Ramos (cell line): ENCODE data around the gene CEP19.

Experiments
- in situ Hi-C: fragments of 300-500 bp; cut with MboI; formaldehyde crosslinking; loops from one replicate; pipeline ENCODE4 v1.14.3; 2022; ENCODE audit warnings: low sequenced_read_pairs; ENCODE audit not compliant: unreplicated experiment

Gene CEP19

GRCh38 chr3:196667056-196667825, 44.8 kb downstream of the CEP19 start:
- in situ Hi-C loops: no loop called here

DNA sequence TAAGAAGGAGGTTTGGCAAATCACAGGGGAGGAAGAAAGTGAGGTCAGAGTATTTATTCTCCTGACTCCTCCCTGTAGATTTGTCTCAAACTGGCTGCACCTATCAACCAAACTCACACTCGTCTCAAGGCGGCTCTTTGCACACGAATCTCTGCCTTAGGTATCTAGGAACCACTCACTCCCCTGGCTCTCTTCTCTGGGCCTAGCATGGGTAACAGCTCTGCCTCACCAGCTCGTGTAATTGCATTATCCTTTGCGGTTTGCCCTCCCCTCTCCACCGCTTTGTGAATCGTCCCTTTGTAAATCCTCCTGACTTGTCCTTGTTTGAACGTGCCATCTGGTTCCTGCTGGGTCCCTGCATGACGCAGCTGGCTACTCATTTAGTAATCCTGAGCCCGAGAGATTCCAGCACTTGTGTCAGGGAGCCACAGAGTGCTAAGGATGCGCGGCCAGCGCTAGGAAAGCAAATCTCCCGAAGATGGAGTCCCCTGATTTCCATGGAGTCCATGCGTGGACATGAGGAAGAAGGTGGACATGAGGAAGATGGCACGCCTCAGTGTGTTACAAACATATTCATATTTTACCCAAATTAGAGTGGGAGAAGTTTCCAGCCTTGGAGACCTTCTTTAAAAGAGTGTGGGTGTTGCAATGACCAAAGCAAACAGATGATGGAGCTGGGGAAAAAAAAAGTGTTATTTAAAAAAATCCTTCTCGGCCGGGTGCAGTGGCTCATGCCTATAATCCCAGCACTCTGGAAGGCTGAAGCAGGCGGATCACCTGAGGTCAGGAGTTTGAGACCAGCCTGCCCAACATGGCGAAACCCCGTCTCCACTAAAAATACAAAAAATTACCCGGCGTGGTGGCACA, 45.8 kb downstream of the CEP19 start:
- in situ Hi-C loops: no loop called here

DNA sequence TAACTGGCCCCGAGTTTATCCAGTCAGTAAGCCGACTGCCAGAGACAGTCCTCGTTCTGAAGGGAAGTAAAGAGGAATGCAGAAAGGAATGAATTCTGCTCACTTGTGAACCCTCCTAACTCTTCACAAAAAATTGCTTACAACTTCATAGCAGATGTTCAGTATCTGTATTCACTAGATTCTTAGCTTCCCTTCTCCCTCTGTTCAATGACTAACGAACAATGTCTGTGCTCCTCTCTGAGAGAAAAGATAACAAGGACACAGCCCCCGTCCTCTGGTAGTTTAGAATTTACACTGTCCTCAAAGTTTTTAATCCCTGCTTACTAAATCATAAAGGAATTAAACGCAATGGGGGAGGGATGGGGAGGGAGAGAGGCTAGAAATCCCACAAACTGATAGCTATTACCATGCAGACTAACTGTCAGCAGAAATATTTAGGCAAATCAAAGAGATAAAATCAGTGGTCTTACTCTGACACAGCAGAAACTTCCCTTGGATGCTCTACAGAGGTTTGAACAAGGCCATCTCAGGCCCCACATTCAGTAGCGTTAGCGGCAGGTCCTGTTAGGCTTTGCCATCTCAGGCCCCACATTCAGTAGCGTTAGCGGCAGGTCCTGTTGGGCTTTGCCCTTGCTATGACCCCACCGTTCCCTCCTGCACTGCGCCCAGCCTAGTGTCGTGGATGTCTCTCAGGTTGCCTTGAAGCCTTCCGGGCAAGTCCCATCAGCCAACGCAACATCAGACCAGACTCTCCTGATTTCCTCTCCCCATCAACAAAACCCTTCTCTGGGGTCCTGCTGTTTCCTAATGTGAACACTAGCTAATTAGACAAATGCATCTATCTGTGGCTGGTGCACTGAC, 49.1 kb downstream of the CEP19 start:
- in situ Hi-C loops: no loop called here

- in situ Hi-C loops: no loop called here
Observed at GRCh38 chr3:196662033-196662432, 50.0 kb downstream of the CEP19 start.

DNA sequence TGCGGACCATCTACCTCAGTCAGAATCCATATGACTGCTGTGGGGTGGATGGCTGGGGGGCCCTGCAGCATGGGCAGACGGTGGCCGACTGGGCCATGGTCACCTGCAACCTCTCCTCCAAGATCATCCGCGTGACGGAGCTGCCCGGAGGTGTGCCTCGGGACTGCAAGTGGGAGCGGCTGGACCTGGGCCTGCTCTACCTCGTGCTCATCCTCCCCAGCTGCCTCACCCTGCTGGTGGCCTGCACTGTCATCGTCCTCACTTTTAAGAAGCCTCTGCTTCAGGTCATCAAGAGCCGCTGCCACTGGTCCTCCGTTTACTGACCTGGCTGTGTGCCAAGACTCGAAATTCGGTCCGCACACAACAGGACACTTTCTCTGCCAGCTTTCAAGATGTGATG, 50.6 kb downstream of the CEP19 start:
- in situ Hi-C loops: no loop called here

DNA sequence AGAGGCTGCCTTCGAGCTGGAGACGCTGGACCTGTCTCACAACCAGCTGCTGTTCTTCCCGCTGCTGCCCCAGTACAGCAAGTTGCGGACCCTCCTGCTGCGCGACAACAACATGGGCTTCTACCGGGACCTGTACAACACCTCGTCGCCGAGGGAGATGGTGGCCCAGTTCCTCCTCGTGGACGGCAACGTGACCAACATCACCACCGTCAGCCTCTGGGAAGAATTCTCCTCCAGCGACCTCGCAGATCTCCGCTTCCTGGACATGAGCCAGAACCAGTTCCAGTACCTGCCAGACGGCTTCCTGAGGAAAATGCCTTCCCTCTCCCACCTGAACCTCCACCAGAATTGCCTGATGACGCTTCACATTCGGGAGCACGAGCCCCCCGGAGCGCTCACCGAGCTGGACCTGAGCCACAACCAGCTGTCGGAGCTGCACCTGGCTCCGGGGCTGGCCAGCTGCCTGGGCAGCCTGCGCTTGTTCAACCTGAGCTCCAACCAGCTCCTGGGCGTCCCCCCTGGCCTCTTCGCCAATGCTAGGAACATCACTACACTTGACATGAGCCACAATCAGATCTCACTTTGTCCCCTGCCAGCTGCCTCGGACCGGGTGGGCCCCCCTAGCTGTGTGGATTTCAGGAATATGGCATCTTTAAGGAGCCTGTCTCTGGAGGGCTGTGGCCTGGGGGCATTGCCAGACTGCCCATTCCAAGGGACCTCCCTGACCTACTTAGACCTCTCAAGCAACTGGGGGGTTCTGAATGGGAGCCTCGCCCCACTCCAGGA, 51.5 kb downstream of the CEP19 start:
- in situ Hi-C loops: no loop called here

GRCh38 chr3:196659901-196660351, 52.1 kb downstream of the CEP19 start:
- in situ Hi-C loops: no loop called here
